T-cell (primary cell): Measurements from ENCODE around the gene ST14. TPM values are rescaled to one million over a fixed set of nuclear protein-coding genes. Genes with fewer than 3 reads are reported as not detected.

Source experiments
- ATAC-seq, 4 experiments: fragments of 200-7000 bp in 3 of 4; fragments of 150-1000 bp in 1 of 4; cut with Tn5 transposase; replicated peaks in 1 of 4; 1 replicate in 3 of 4; 2 replicates in 1 of 4; pipeline ENCODE4 v1.10.0; 2021; ENCODE audit warnings: moderate library complexity in 3 of 4, mild to moderate bottlenecking in 2 of 4, moderate number of reproducible peaks in 1 of 4
- CTCF ChIA-PET, 2 donors: fragments of 300-600 bp; sonication (Branson Sonifier 250); formaldehyde crosslinking; loops; one replicate each; lab custom pipeline; 2022; ENCODE audit warnings: antibody characterized with exemption in 2 of 2; lab: Charles Lee
- POLR2A ChIA-PET, 2 donors: fragments of 300-600 bp; sonication (Branson Sonifier 250); formaldehyde crosslinking; loops; one replicate each; lab custom pipeline; 2022; ENCODE audit warnings: antibody characterized with exemption in 2 of 2; lab: Charles Lee
- DNase-seq, 35 experiments: peaks; one replicate each; pipeline versions ENCODE4 v3.0.0 to v3.0.0-alpha.2; 2013 to 2023
- H3K27ac ChIP-seq: one replicate; pipeline ENCODE4 v1.5.1; 2013; ENCODE audit warnings: low read length
- H3K27me3 ChIP-seq, 2 experiments: replicated peaks in 1 of 2; 1 replicate in 1 of 2; 2 replicates in 1 of 2; pipeline versions ENCODE4 v1.6.1 to v1.7.0; 2013; ENCODE audit warnings: low read length in 1 of 2, mixed read lengths in 1 of 2; ENCODE audit not compliant: control insufficient read depth in 2 of 2, insufficient read depth in 2 of 2; ENCODE audit errors: extremely low read depth in 1 of 2
- H3K36me3 ChIP-seq, 2 donors: 1 replicate in 1 of 2; 2 replicates in 1 of 2; pipeline versions ENCODE4 v1.6.1 to v1.7.0; 2013; ENCODE audit warnings: low read length in 1 of 2; ENCODE audit not compliant: control insufficient read depth in 2 of 2, insufficient read depth in 1 of 2; ENCODE audit errors: extremely low read depth in 1 of 2
- H3K4me1 ChIP-seq, 2 experiments: 1 replicate in 1 of 2; 2 replicates in 1 of 2; pipeline versions ENCODE4 v1.6.1 to v1.7.0; 2013; ENCODE audit warnings: low read length in 2 of 2, mixed read lengths in 1 of 2; ENCODE audit not compliant: insufficient read depth in 2 of 2, control insufficient read depth in 1 of 2; ENCODE audit errors: extremely low read depth in 1 of 2
- H3K4me3 ChIP-seq, 2 donors: 1 replicate in 1 of 2; 2 replicates in 1 of 2; pipeline versions ENCODE4 v1.5.1 to v1.7.0; 2013; ENCODE audit warnings: mild to moderate bottlenecking in 2 of 2, low read length in 1 of 2, moderate library complexity in 1 of 2; ENCODE audit not compliant: control insufficient read depth in 1 of 2; ENCODE audit errors: extremely low read depth in 1 of 2
- H3K9me3 ChIP-seq: 2 replicates; pipeline ENCODE4 v1.7.0; 2013
- H3K27ac Mint-ChIP-seq, 2 donors: one replicate each; pipeline ENCODE4 v1.8.0; 2020 to 2021; ENCODE audit warnings: mild to moderate bottlenecking in 2 of 2, mixed read lengths in 2 of 2
- H3K27me3 Mint-ChIP-seq, 2 donors: one replicate each; pipeline ENCODE4 v1.8.0; 2021 to 2022; ENCODE audit warnings: mixed read lengths in 2 of 2
- H3K36me3 Mint-ChIP-seq: one replicate; pipeline ENCODE4 v1.8.0; 2021; ENCODE audit warnings: mixed read lengths
- H3K4me1 Mint-ChIP-seq, 3 donors: one replicate each; pipeline ENCODE4 v1.8.0; 2020 to 2022; ENCODE audit warnings: mixed read lengths in 3 of 3, mild to moderate bottlenecking in 1 of 3
- H3K4me3 Mint-ChIP-seq, 3 donors: one replicate each; pipeline ENCODE4 v1.8.0; 2020 to 2022; ENCODE audit warnings: mild to moderate bottlenecking in 3 of 3, mixed read lengths in 3 of 3, moderate library complexity in 3 of 3
- H3K9me3 Mint-ChIP-seq, 3 donors: one replicate each; pipeline ENCODE4 v1.8.0; 2020 to 2022; ENCODE audit warnings: mixed read lengths in 3 of 3
- WGBS: methylation state at CpG from one replicate; pipeline ENCODE4 v1.1.5; 2013; ENCODE audit warnings: missing lambda C conversion rate; ENCODE audit not compliant: insufficient coverage; 5-methylcytosine and 5-hydroxymethylcytosine counted together
- total RNA-seq, 35 experiments: library from RNA in 6 of 35; stranded (reverse) in 6 of 35; fragments of 120-200 nt in 1 of 35; gene quantifications; one replicate each; pipeline versions ENCODE4 v1.2.1 to v1.2.4 and lab custom pipeline; 2013 to 2026

Gene ST14
- total RNA-seq, 5 donors from 2014 or later (not counting 1 experiment from before 2014, with no cell fraction given): 0.49 to 1.5 (median 0.82) TPM

GRCh38 chr11:130128626-130129025, 31.0 kb upstream of the ST14 start:
- ATAC-seq (no peak), DNase-seq (no peak)
- Histone ChIP-seq H3K36me3 (peaks cover 0 to 62% of the 10 kb centered on the region in 2 donors), H3K4me3 (no peak overlapping the region), H3K9me3 (no peaks in the 10 kb centered on the region), H3K27me3 (no peaks in the 10 kb centered on the region), H3K27ac (no peak overlapping the region), H3K4me1 (no peaks in the 10 kb centered on the region)
- H3K4me3 Mint-ChIP-seq: no peak overlapping the region
- no peaks in the 10 kb centered on the region for H3K9me3 Mint-ChIP-seq
- no peaks in the 10 kb centered on the region for H3K4me1 Mint-ChIP-seq
- no peak overlapping the region for H3K27ac Mint-ChIP-seq
- ChIA-PET CTCF (interaction anchor here in 1 of 2 donors (7.2 kb wide), 1 partner anchor 205 kb away, joined by 118 read pairs; no protein-coding TSS in a partner anchor), POLR2A (no interaction called here)
- peaks cover 35% of the 10 kb centered on the region for H3K36me3 Mint-ChIP-seq
- 100% methylated on average over 2 of the region's 2 CpGs for WGBS
- no peaks in the 10 kb centered on the region for H3K27me3 Mint-ChIP-seq

- Histone ChIP-seq H3K27me3 (no peaks in the 10 kb centered on the region), H3K4me3 (no peak overlapping the region), H3K9me3 (no peaks in the 10 kb centered on the region), H3K4me1 (no peaks in the 10 kb centered on the region), H3K36me3 (peaks cover 0 to 60% of the 10 kb centered on the region in 2 donors), H3K27ac (no peak overlapping the region)
- DNase-seq (no peak), ATAC-seq (no peak)
- WGBS: 98% methylated on average over 7 of the region's 11 CpGs
- ChIA-PET POLR2A (interaction anchor here in 1 of 2 donors (0.6 kb wide), 1 partner anchor 285 kb away, joined by 3 read pairs; no protein-coding TSS in a partner anchor), CTCF (interaction anchor here (0.5 to 7.2 kb wide), 5 partner anchors 138 to 442 kb away, joined by 5 to 118 read pairs (median 30); no protein-coding TSS in a partner anchor)
- Mint-ChIP-seq H3K27me3 (no peaks in the 10 kb centered on the region), H3K4me3 (no peak overlapping the region), H3K27ac (no peak overlapping the region), H3K36me3 (peaks cover 39% of the 10 kb centered on the region), H3K4me1 (no peaks in the 10 kb centered on the region), H3K9me3 (no peaks in the 10 kb centered on the region)
Measured at GRCh38 chr11:130129922-130130321, 29.7 kb upstream of the ST14 start.

- WGBS: 51% methylated on average over 3 of the region's 9 CpGs
- no peaks in the 10 kb centered on the region for H3K4me1 ChIP-seq
- peaks cover 3 to 53% of the 10 kb centered on the region in 2 donors for H3K36me3 ChIP-seq
- DNase-seq (peak in 34 of 35 experiments; percentile 5 to 78 (median 30)), ATAC-seq (peak; percentile 68 to 80 (median 73))
- no peaks in the 10 kb centered on the region for H3K9me3 Mint-ChIP-seq
- ChIA-PET CTCF (interaction anchor here (0.6 to 7.2 kb wide), 53 partner anchors 10 to 768 kb away, joined by 3 to 118 read pairs (median 4); partner anchors contain the start of genes APLP2 (in 1 of the 2), NFRKB (in 1 of the 2) and PRDM10 (in 1 of the 2)), POLR2A (interaction anchor here (0.6 to 1.1 kb wide), 7 partner anchors 54 to 238 kb away, joined by 3 to 10 read pairs (median 3); partner anchors contain the start of gene PRDM10 (in 1 of the 2))
- peaks cover 49% of the 10 kb centered on the region for H3K36me3 Mint-ChIP-seq
- H3K4me1 Mint-ChIP-seq: no peaks in the 10 kb centered on the region
- H3K27me3 ChIP-seq: no peaks in the 10 kb centered on the region
- no peak overlapping the region for H3K27ac Mint-ChIP-seq
- H3K27me3 Mint-ChIP-seq: no peaks in the 10 kb centered on the region
- H3K9me3 ChIP-seq: no peaks in the 10 kb centered on the region
- no peak overlapping the region for H3K4me3 Mint-ChIP-seq
- H3K4me3 ChIP-seq: no peak overlapping the region
- no peak overlapping the region for H3K27ac ChIP-seq
Measured at GRCh38 chr11:130131961-130132850, 27.4 kb upstream of the ST14 start.

- H3K27me3 Mint-ChIP-seq: no peaks in the 10 kb centered on the region
Measured at GRCh38 chr11:130133716-130134115, 25.9 kb upstream of the ST14 start.

GRCh38 chr11:130136107-130136506, 23.5 kb upstream of the ST14 start:
- H3K27ac Mint-ChIP-seq: no peak overlapping the region
- Histone ChIP-seq H3K36me3 (peaks cover 3 to 42% of the 10 kb centered on the region in 2 donors), H3K4me3 (no peak overlapping the region), H3K27me3 (no peaks in the 10 kb centered on the region), H3K27ac (no peak overlapping the region), H3K9me3 (no peaks in the 10 kb centered on the region), H3K4me1 (no peaks in the 10 kb centered on the region)
- DNase-seq (no peak), ATAC-seq (no peak)
- H3K4me1 Mint-ChIP-seq: no peaks in the 10 kb centered on the region
- H3K9me3 Mint-ChIP-seq: no peaks in the 10 kb centered on the region
- POLR2A ChIA-PET: no interaction called here
- H3K36me3 Mint-ChIP-seq: peaks cover 56% of the 10 kb centered on the region
- no peaks in the 10 kb centered on the region for H3K27me3 Mint-ChIP-seq
- CTCF ChIA-PET: interaction anchor here in 1 of 2 donors (0.9 kb wide), 1 partner anchor 213 kb away, joined by 5 read pairs; no protein-coding TSS in a partner anchor
- H3K4me3 Mint-ChIP-seq: no peak overlapping the region
- 90% methylated on average over 1 of the region's 7 CpGs for WGBS

More at GRCh38 chr11:130133716-130134115, 25.9 kb upstream of the ST14 start:
- H3K27ac Mint-ChIP-seq: no peak overlapping the region
- WGBS: 100% methylated on average over 2 of the region's 8 CpGs
- Histone ChIP-seq H3K36me3 (peaks cover 3 to 42% of the 10 kb centered on the region in 2 donors), H3K4me3 (no peak overlapping the region), H3K27me3 (no peaks in the 10 kb centered on the region), H3K9me3 (no peaks in the 10 kb centered on the region), H3K4me1 (no peaks in the 10 kb centered on the region), H3K27ac (no peak overlapping the region)
- DNase-seq: no peak
- ChIA-PET CTCF (interaction anchor here (1.4 to 7.2 kb wide), 3 partner anchors 142 to 212 kb away, joined by 5 to 118 read pairs (median 48); no protein-coding TSS in a partner anchor), POLR2A (no interaction called here)
- H3K36me3 Mint-ChIP-seq: peaks cover 59% of the 10 kb centered on the region
- H3K4me3 Mint-ChIP-seq: no peak overlapping the region
- no peaks in the 10 kb centered on the region for H3K9me3 Mint-ChIP-seq
- H3K4me1 Mint-ChIP-seq: no peaks in the 10 kb centered on the region
- ATAC-seq: no peak

GRCh38 chr11:130137999-130138398, 21.6 kb upstream of the ST14 start:
- H3K9me3 Mint-ChIP-seq: no peaks in the 10 kb centered on the region
- Histone ChIP-seq H3K4me1 (no peaks in the 10 kb centered on the region), H3K4me3 (no peak overlapping the region), H3K27me3 (no peaks in the 10 kb centered on the region), H3K9me3 (no peaks in the 10 kb centered on the region), H3K36me3 (peaks cover 3 to 47% of the 10 kb centered on the region in 2 donors), H3K27ac (no peak overlapping the region)
- no peaks in the 10 kb centered on the region for H3K4me1 Mint-ChIP-seq
- H3K36me3 Mint-ChIP-seq: peaks cover 62% of the 10 kb centered on the region
- no peak overlapping the region for H3K27ac Mint-ChIP-seq
- POLR2A ChIA-PET: no interaction called here
- WGBS: 92% methylated on average over 5 of the region's 9 CpGs
- no peak for ATAC-seq
- CTCF ChIA-PET: interaction anchor here in 1 of 2 donors (0.6 to 1.0 kb wide), 2 partner anchors 11 to 14 kb away, joined by 3 to 7 read pairs; no protein-coding TSS in a partner anchor
- no peak overlapping the region for H3K4me3 Mint-ChIP-seq
- no peaks in the 10 kb centered on the region for H3K27me3 Mint-ChIP-seq
- DNase-seq: no peak
